HEK293 (cell line): ENCODE results near the gene BTF3.
A peak's percentile ranks its signal among the peaks of the same experiment; 100 is the strongest.

Source experiments
- EGR2 ChIP-seq: fragments of 450-650 bp; formaldehyde crosslinking; IDR thresholded peaks from 2 replicates; pipeline ENCODE4 v1.5.1; 2016; ENCODE audit warnings: low read depth, missing biosample characterization, missing genetic modification characterization
- GLI2 ChIP-seq: fragments of 450-650 bp; formaldehyde crosslinking; IDR thresholded peaks from 2 replicates; pipeline ENCODE4; 2017; ENCODE audit warnings: missing biosample characterization, missing genetic modification characterization, low read depth, borderline replicate concordance
- GLIS2 ChIP-seq: fragments of 450-650 bp; formaldehyde crosslinking; IDR thresholded peaks from 2 replicates; pipeline ENCODE4 v1.5.1; 2016; ENCODE audit warnings: missing biosample characterization, missing genetic modification characterization
- HOXD13 ChIP-seq: sonication (generic); formaldehyde crosslinking; IDR thresholded peaks from 2 replicates; pipeline ENCODE4 v1.8.0; 2022; ENCODE audit warnings: missing genetic modification reagents, borderline replicate concordance
- KLF7 ChIP-seq: fragments of 450-650 bp; formaldehyde crosslinking; IDR thresholded peaks from 2 replicates; pipeline ENCODE4 v1.5.1; 2016; ENCODE audit warnings: missing biosample characterization, missing genetic modification characterization, borderline replicate concordance
- SALL2 ChIP-seq: fragments of 450-650 bp; formaldehyde crosslinking; IDR thresholded peaks from 2 replicates; pipeline ENCODE4 v1.5.0; 2017; ENCODE audit warnings: missing biosample characterization, mild to moderate bottlenecking, missing genetic modification characterization, borderline replicate concordance
- SCRT1 ChIP-seq: fragments of 450-650 bp; formaldehyde crosslinking; IDR thresholded peaks from 2 replicates; pipeline ENCODE4 v1.5.1; 2016; ENCODE audit warnings: missing biosample characterization, missing genetic modification characterization, borderline replicate concordance
- SP2 ChIP-seq: fragments of 450-650 bp; formaldehyde crosslinking; IDR thresholded peaks from 2 replicates; pipeline ENCODE4 v1.5.1; 2016; ENCODE audit warnings: missing biosample characterization, missing genetic modification characterization
- ZBTB17 ChIP-seq: fragments of 450-650 bp; formaldehyde crosslinking; IDR thresholded peaks from 2 replicates; pipeline ENCODE4 v1.5.1; 2016; ENCODE audit warnings: missing biosample characterization, missing genetic modification characterization
- ZBTB48 ChIP-seq: fragments of 450-650 bp; formaldehyde crosslinking; IDR thresholded peaks from 2 replicates; pipeline ENCODE4 v1.5.1; 2016; ENCODE audit warnings: missing biosample characterization, missing genetic modification characterization
- ZBTB49 ChIP-seq: fragments of 450-650 bp; formaldehyde crosslinking; IDR thresholded peaks from 2 replicates; pipeline ENCODE4 v1.5.1; 2016; ENCODE audit warnings: missing biosample characterization, missing genetic modification characterization, low read depth
- ZBTB7A ChIP-seq: fragments of 450-650 bp; formaldehyde crosslinking; IDR thresholded peaks from 2 replicates; pipeline ENCODE4 v1.5.1; 2016; ENCODE audit warnings: low read depth, missing biosample characterization, missing genetic modification characterization
- ZNF112 ChIP-seq: fragments of 450-650 bp; formaldehyde crosslinking; IDR thresholded peaks from 2 replicates; pipeline ENCODE4 v1.5.0; 2017; ENCODE audit warnings: missing biosample characterization, missing genetic modification characterization
- ZNF133 ChIP-seq: fragments of 450-650 bp; formaldehyde crosslinking; IDR thresholded peaks from 2 replicates; pipeline ENCODE4 v1.5.1; 2016; ENCODE audit warnings: missing biosample characterization, missing genetic modification characterization
- ZNF140 ChIP-seq: fragments of 450-650 bp; formaldehyde crosslinking; IDR thresholded peaks from 2 replicates; pipeline ENCODE4 v1.5.1; 2016; ENCODE audit warnings: missing biosample characterization, missing genetic modification characterization
- ZNF221 ChIP-seq: fragments of 450-650 bp; formaldehyde crosslinking; IDR thresholded peaks from 2 replicates; pipeline ENCODE4 v1.5.1; 2017; ENCODE audit warnings: missing biosample characterization, missing genetic modification characterization, borderline replicate concordance
- ZNF23 ChIP-seq: fragments of 450-650 bp; formaldehyde crosslinking; IDR thresholded peaks from 2 replicates; pipeline ENCODE4 v1.5.1; 2016; ENCODE audit warnings: missing biosample characterization, missing genetic modification characterization, borderline replicate concordance
- ZNF26 ChIP-seq: fragments of 450-650 bp; formaldehyde crosslinking; IDR thresholded peaks from 2 replicates; pipeline ENCODE4 v1.5.1; 2016; ENCODE audit warnings: missing biosample characterization, missing genetic modification characterization
- ZNF274 ChIP-seq, 2 experiments: fragments of 200-500 bp in 1 of 2; fragments of 450-650 bp in 1 of 2; sonication (Bioruptor generic) in 1 of 2; formaldehyde crosslinking in 1 of 2; IDR thresholded peaks; 2 replicates each; pipeline versions ENCODE4 v1.5.1 to v1.6.1; 2014 to 2016; ENCODE audit warnings: borderline replicate concordance in 1 of 2, inconsistent platforms in 1 of 2, low read length in 1 of 2, missing biosample characterization in 1 of 2, missing genetic modification characterization in 1 of 2
- ZNF280C ChIP-seq: fragments of 450-650 bp; formaldehyde crosslinking; IDR thresholded peaks from 2 replicates; pipeline ENCODE4 v1.5.1; 2016; ENCODE audit warnings: missing biosample characterization, missing genetic modification characterization
- ZNF324 ChIP-seq: fragments of 450-650 bp; formaldehyde crosslinking; IDR thresholded peaks from 2 replicates; pipeline ENCODE4 v1.5.1; 2016; ENCODE audit warnings: missing biosample characterization, missing genetic modification characterization
- ZNF341 ChIP-seq: fragments of 450-650 bp; formaldehyde crosslinking; IDR thresholded peaks from 2 replicates; pipeline ENCODE4; 2016; ENCODE audit warnings: low read depth, missing biosample characterization, missing genetic modification characterization
- ZNF350 ChIP-seq: fragments of 450-650 bp; formaldehyde crosslinking; IDR thresholded peaks from 2 replicates; pipeline ENCODE4 v1.5.0; 2017; ENCODE audit warnings: missing biosample characterization, mild to moderate bottlenecking, missing genetic modification characterization
- ZNF354C ChIP-seq: fragments of 450-650 bp; formaldehyde crosslinking; IDR thresholded peaks from 2 replicates; pipeline ENCODE4 v1.5.1; 2016; ENCODE audit warnings: missing biosample characterization, missing genetic modification characterization, low read depth, borderline replicate concordance
- ZNF391 ChIP-seq: fragments of 450-650 bp; formaldehyde crosslinking; IDR thresholded peaks from 2 replicates; pipeline ENCODE4 v1.5.1; 2016; ENCODE audit warnings: low read depth, missing biosample characterization, missing genetic modification characterization, borderline replicate concordance
- ZNF549 ChIP-seq: fragments of 450-650 bp; IDR thresholded peaks from 2 replicates; pipeline ENCODE4 v1.5.1; 2018; ENCODE audit warnings: missing biosample characterization, missing genetic modification characterization, mild to moderate bottlenecking, inconsistent platforms, moderate library complexity
- ZNF561 ChIP-seq: fragments of 450-650 bp; IDR thresholded peaks from 2 replicates; pipeline ENCODE4 v1.5.1; 2018; ENCODE audit warnings: missing biosample characterization, missing genetic modification characterization, borderline replicate concordance
- ZNF600 ChIP-seq: fragments of 450-650 bp; formaldehyde crosslinking; IDR thresholded peaks from 2 replicates; pipeline ENCODE4 v1.5.1; 2016; ENCODE audit warnings: missing biosample characterization, missing genetic modification characterization
- ZNF645 ChIP-seq: fragments of 450-650 bp; formaldehyde crosslinking; IDR thresholded peaks from 2 replicates; pipeline ENCODE4; 2016; ENCODE audit warnings: missing biosample characterization, missing genetic modification characterization
- ZNF692 ChIP-seq: fragments of 450-650 bp; formaldehyde crosslinking; IDR thresholded peaks from 2 replicates; pipeline ENCODE4 v1.5.1; 2016; ENCODE audit warnings: missing biosample characterization, missing genetic modification characterization
- ZNF837 ChIP-seq: fragments of 450-650 bp; formaldehyde crosslinking; IDR thresholded peaks from 2 replicates; pipeline ENCODE4 v1.5.1; 2016; ENCODE audit warnings: missing biosample characterization, missing genetic modification characterization

BTF3 gene

GRCh38 chr5:73448463-73449136 lies 49.6 kb upstream of the BTF3 start, which contains the start of gene FOXD1 (continued):
- TF ChIP-seq ZBTB7A (tag by site-specific recombination) (no peak), ZNF280C (tag by site-specific recombination) (no peak), KLF7 (tag by site-specific recombination) (0 out of 2 replicates have a peak, but pooled peaks have one; percentile 18), ZNF133 (no peak), ZNF391 (no peak), GLIS2 (tag by site-specific recombination) (peak; percentile 77), EGR2 (tag by site-specific recombination) (no peak), SP2 (tag by site-specific recombination) (peak; percentile 73), ZNF274 (IDR thresholded peaks at IDR 0.05; ENCODE audit: low read length) (no peak), ZNF274 (tag by site-specific recombination; IDR thresholded peaks at IDR 0.05; ENCODE audit: borderline replicate concordance) (no peak), ZBTB17 (tag by site-specific recombination) (peak; percentile 87), ZNF221 (tag by site-specific recombination) (no peak), ZNF350 (tag by site-specific recombination) (no peak), ZNF324 (tag by site-specific recombination) (no peak), ZNF549 (tag by site-specific recombination) (no peak), ZNF112 (no peak), ZNF26 (tag by site-specific recombination) (no peak), ZBTB48 (tag by site-specific recombination) (peak; percentile 46), ZBTB49 (tag by site-specific recombination) (no peak), SALL2 (tag by site-specific recombination) (no peak), ZNF23 (tag by site-specific recombination) (no peak), GLI2 (tag by site-specific recombination) (no peak), ZNF837 (tag by site-specific recombination) (no peak), ZNF341 (tag by site-specific recombination) (peak; percentile 94), ZNF645 (tag by site-specific recombination) (no peak), ZNF140 (tag by site-specific recombination) (no peak), ZNF692 (tag by site-specific recombination) (peak; percentile 36; the same call in 1 of the 2 replicates), SCRT1 (no peak), ZNF354C (tag by site-specific recombination) (no peak), HOXD13 (no peak), ZNF561 (tag by site-specific recombination) (peak; percentile 73; the same call in 1 of the 2 replicates), ZNF600 (tag by site-specific recombination) (peak; percentile 76)
